ENCODE results near the gene CENPL. TPM values are rescaled to one million over a fixed set of nuclear protein-coding genes. Genes with fewer than 3 reads are reported as not detected.

Gene CENPL
- total and polyA plus RNA-seq, 2 of the 8 experiments (the other 6 are each of a cell fraction or from before 2014, with no cell fraction given): 6.6 to 16.0 TPM

DNA sequence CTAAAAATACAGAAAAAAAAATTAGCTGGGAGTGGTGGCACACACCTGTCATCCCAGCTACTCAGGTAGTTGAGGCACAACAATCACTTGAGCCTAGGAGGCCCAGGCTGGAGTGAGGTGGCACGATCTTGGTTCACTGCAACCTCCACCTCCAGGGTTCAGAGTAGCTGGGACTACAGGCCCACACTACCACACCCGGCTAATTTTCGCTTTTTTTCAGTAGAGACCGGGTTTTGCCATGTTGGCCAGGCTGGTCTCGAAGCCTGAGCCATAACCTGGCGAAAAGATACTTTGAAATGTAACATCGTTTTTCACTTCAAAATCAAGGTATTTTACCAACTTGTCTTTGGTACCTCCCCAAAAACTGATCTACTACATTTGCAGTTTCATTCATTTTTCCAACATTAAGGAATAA is 37.1 kb upstream of the CENPL start (continued):
- TF ChIP-seq, protein P1, sequence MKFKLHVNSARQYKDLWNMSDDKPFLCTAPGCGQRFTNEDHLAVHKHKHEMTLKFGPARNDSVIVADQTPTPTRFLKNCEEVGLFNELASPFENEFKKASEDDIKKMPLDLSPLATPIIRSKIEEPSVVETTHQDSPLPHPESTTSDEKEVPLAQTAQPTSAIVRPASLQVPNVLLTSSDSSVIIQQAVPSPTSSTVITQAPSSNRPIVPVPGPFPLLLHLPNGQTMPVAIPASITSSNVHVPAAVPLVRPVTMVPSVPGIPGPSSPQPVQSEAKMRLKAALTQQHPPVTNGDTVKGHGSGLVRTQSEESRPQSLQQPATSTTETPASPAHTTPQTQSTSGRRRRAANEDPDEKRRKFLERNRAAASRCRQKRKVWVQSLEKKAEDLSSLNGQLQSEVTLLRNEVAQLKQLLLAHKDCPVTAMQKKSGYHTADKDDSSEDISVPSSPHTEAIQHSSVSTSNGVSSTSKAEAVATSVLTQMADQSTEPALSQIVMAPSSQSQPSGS (IDR thresholded peaks at IDR 0.05; ENCODE audit: low read length): peak; percentile 86; the same call in 1 of the 2 replicates
